Activated CD4-positive, alpha-beta T cell treated with anti-CD3 and anti-CD28 coated beads for 24 hours (primary cell): ENCODE results near the gene CARD10.

Source experiments
- DNase-seq, 2 donors: peaks; one replicate each; pipeline ENCODE4 v3.0.0-alpha.2; 2020; ENCODE audit warnings: low read depth in 2 of 2

The CARD10 gene

GRCh38 chr22:37502342-37503182 is 16.7 kb downstream of the CARD10 start:
- DNase-seq, result no peak

- DNase-seq, result no peak
These were observed 17.4 kb downstream of the CARD10 start for GRCh38 chr22:37501610-37502341.

- DNase-seq, result no peak
These were observed 18.2 kb downstream of the CARD10 start for GRCh38 chr22:37500745-37501609.

GRCh38 chr22:37499789-37500540 is 19.2 kb downstream of the CARD10 start:
- no peak for DNase-seq

- no peak for DNase-seq
These were observed 20.0 kb downstream of the CARD10 start for GRCh38 chr22:37499027-37499707.

- DNase-seq, result peak; percentile 50 to 60
These were observed 20.8 kb downstream of the CARD10 start for GRCh38 chr22:37498289-37498909.

- DNase-seq, result no peak
These were observed 22.1 kb downstream of the CARD10 start for GRCh38 chr22:37497062-37497599.

- no peak for DNase-seq
These were observed 22.6 kb downstream of the CARD10 start for GRCh38 chr22:37496651-37497050.

GRCh38 chr22:37493979-37494378 is 25.2 kb downstream of the CARD10 start:
- no peak for DNase-seq

GRCh38 chr22:37492428-37493344 is 26.5 kb downstream of the CARD10 start:
- DNase-seq, result peak; percentile 30 to 38

GRCh38 chr22:37491559-37492427 is 27.4 kb downstream of the CARD10 start:
- no peak for DNase-seq

- DNase-seq, result no peak
These were observed 28.1 kb downstream of the CARD10 start for GRCh38 chr22:37491106-37491505.

- DNase-seq, result no peak
These were observed 29.2 kb downstream of the CARD10 start for GRCh38 chr22:37489983-37490382.

GRCh38 chr22:37488337-37489135 is 30.7 kb downstream of the CARD10 start:
- no peak for DNase-seq

GRCh38 chr22:37487571-37487970 is 31.6 kb downstream of the CARD10 start:
- no peak for DNase-seq

GRCh38 chr22:37487129-37487528 is 32.1 kb downstream of the CARD10 start:
- no peak for DNase-seq

- DNase-seq, result peak; percentile 51 to 68
These were observed 32.9 kb downstream of the CARD10 start, which contains the start of gene MFNG for GRCh38 chr22:37486224-37486845. Gene MFNG, minus strand, starts transcription at chr22:37486384. Its CDS starts 207 bp downstream, at chr22:37486177.
